SK-N-SH (cell line): ENCODE measurements around the gene HERC5.
"Not testable (repeated sequence)": the region's sequence is repeated elsewhere in the genome, so short reads cannot be mapped to it uniquely, and the experiment has no call there.

Experiments used
- GATA2 ChIP-seq: sonication (generic); formaldehyde crosslinking; IDR thresholded peaks from 2 replicates; pipeline ENCODE4 v1.5.0; 2020; ENCODE audit warnings: mild to moderate bottlenecking, missing genetic modification reagents
- JUND ChIP-seq: IDR thresholded peaks from 2 replicates; pipeline ENCODE4 v1.4.0; 2012
- NFIC ChIP-seq: IDR thresholded peaks from 2 replicates; pipeline ENCODE4 v1.4.0; 2012; ENCODE audit warnings: borderline replicate concordance
- POLR2AphosphoS5 ChIP-seq: IDR thresholded peaks from 2 replicates; pipeline ENCODE4 v1.6.1; 2012; ENCODE audit warnings: low read depth, low read length
- RCOR1 ChIP-seq: fragments of 150-350 bp; IDR thresholded peaks from 2 replicates; pipeline ENCODE4 v1.6.1; 2017; ENCODE audit warnings: antibody characterized with exemption, low read length
- REST ChIP-seq: IDR thresholded peaks from 2 replicates; pipeline ENCODE4 v1.6.1; 2012; ENCODE audit warnings: mild to moderate bottlenecking, low read depth, low read length, moderate library complexity
- RFX5 ChIP-seq: IDR thresholded peaks from 2 replicates; pipeline ENCODE4 v1.6.1; 2012; ENCODE audit warnings: mild to moderate bottlenecking, improper control_type of control experiment, low read length
- RXRA ChIP-seq: IDR thresholded peaks from 2 replicates; pipeline ENCODE4 v1.4.0; 2012; ENCODE audit warnings: low read depth, mild to moderate bottlenecking, borderline replicate concordance
- TF ChIP-seq, protein P1 (sequence below): fragments of 200-600 bp; sonication (generic); IDR thresholded peaks from 2 replicates; pipeline ENCODE4 v1.6.1; 2017; ENCODE audit warnings: antibody characterized with exemption, mild to moderate bottlenecking, moderate library complexity

DNA sequence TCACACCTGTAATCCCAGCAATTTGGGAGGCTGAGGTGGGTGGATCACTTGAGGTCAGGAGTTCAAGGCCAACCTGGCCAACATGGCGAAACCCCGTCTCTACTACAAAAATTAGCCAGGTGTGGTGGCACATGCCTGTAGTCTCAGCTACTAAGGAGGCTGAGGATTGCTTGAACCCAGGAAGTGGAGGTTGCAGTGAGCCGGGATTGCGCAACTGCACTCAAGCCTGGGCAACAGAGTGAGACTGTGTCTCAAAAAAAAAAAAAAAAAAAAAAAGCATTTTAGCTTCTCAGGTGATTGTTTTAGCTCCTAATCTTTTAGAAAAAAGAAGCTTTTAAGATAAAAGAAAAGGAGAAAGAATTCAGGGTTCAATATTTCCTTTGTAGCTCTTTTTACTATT, 19.0 kb upstream of the HERC5 start:
- TF ChIP-seq, protein P1, sequence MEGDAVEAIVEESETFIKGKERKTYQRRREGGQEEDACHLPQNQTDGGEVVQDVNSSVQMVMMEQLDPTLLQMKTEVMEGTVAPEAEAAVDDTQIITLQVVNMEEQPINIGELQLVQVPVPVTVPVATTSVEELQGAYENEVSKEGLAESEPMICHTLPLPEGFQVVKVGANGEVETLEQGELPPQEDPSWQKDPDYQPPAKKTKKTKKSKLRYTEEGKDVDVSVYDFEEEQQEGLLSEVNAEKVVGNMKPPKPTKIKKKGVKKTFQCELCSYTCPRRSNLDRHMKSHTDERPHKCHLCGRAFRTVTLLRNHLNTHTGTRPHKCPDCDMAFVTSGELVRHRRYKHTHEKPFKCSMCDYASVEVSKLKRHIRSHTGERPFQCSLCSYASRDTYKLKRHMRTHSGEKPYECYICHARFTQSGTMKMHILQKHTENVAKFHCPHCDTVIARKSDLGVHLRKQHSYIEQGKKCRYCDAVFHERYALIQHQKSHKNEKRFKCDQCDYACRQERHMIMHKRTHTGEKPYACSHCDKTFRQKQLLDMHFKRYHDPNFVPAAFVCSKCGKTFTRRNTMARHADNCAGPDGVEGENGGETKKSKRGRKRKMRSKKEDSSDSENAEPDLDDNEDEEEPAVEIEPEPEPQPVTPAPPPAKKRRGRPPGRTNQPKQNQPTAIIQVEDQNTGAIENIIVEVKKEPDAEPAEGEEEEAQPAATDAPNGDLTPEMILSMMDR, result not testable (repeated sequence)
- not testable (repeated sequence) for TF ChIP-seq JUND; GATA2 (CRISPR knock-in tag); RCOR1; REST; NFIC; POLR2AphosphoS5; RXRA; RFX5
